Activated T-helper 1 cell treated with anti-CD3 and anti-CD28 coated beads, Interleukin-12 subunit alpha, Interleukin-12 subunit beta, Interleukin-2, Interleukin-4 antibody, amounts not matched to agents 30 ng/mL and 10 ng/mL and 1 ng/mL, durations not matched to agents 14 hours and 24 hours and 36 hours (primary cell): ENCODE measurements around the gene TNNC2. TPM values are rescaled to one million over a fixed set of nuclear protein-coding genes. Genes with fewer than 3 reads are reported as not detected.
"Not testable (repeated sequence)": the region's sequence is repeated elsewhere in the genome, so short reads cannot be mapped to it uniquely, and the experiment has no call there.

ENCODE experiments used
- DNase-seq: peaks from one replicate; pipeline ENCODE4 v3.0.0; 2021; ENCODE audit warnings: low spot score
- H3K27ac Mint-ChIP-seq: one replicate; pipeline ENCODE4 v1.8.0; 2021; ENCODE audit warnings: mild to moderate bottlenecking, mixed read lengths
- H3K27me3 Mint-ChIP-seq: one replicate; pipeline ENCODE4 v1.8.0; 2022; ENCODE audit warnings: mild to moderate bottlenecking, moderate library complexity, mixed read lengths; ENCODE audit not compliant: insufficient read depth
- H3K36me3 Mint-ChIP-seq: one replicate; pipeline ENCODE4 v1.8.0; 2021; ENCODE audit warnings: low read depth, mixed read lengths
- H3K4me1 Mint-ChIP-seq: one replicate; pipeline ENCODE4 v1.8.0; 2021; ENCODE audit warnings: low read depth, mixed read lengths
- H3K4me3 Mint-ChIP-seq: one replicate; pipeline ENCODE4 v1.8.0; 2021; ENCODE audit warnings: mild to moderate bottlenecking, moderate library complexity, mixed read lengths
- H3K9me3 Mint-ChIP-seq: one replicate; pipeline ENCODE4 v1.8.0; 2021; ENCODE audit warnings: mixed read lengths
- intact Hi-C: fragments of 100-400 bp; cut with micrococcal nuclease; formaldehyde crosslinking; loops from one replicate; pipeline ENCODE4 v1.15.1; 2024
- total RNA-seq: library from RNA; stranded (reverse); gene quantifications from 2 replicates; pipeline ENCODE4 v1.2.3, GENCODE V29; 2022

The TNNC2 gene
- total RNA-seq, 1 donor from 2014 or later, result not detected

- H3K36me3 Mint-ChIP-seq, result peaks cover 38% of the 10 kb centered on the region
- intact Hi-C loops, result no loop called here
- peaks cover 24% of the 10 kb centered on the region for H3K4me1 Mint-ChIP-seq
- H3K27me3 Mint-ChIP-seq, result no peaks in the 10 kb centered on the region
- H3K4me3 Mint-ChIP-seq, result peak overlapping the region; percentile 6
- no peaks in the 10 kb centered on the region for H3K9me3 Mint-ChIP-seq
- DNase-seq, result no peak
- H3K27ac Mint-ChIP-seq, result no peak overlapping the region
These were observed 16.7 kb downstream of the TNNC2 start for GRCh38 chr20:45810191-45810970.

GRCh38 chr20:45801851-45802250, 25.3 kb downstream of the TNNC2 start:
- intact Hi-C loops, result no loop called here
- peaks cover 37% of the 10 kb centered on the region for H3K36me3 Mint-ChIP-seq
- peaks cover 9% of the 10 kb centered on the region for H3K4me1 Mint-ChIP-seq
- DNase-seq, result no peak
- no peaks in the 10 kb centered on the region for H3K27me3 Mint-ChIP-seq
- no peaks in the 10 kb centered on the region for H3K9me3 Mint-ChIP-seq
- H3K27ac Mint-ChIP-seq, result no peak overlapping the region
- no peak overlapping the region for H3K4me3 Mint-ChIP-seq

GRCh38 chr20:45798935-45799642, 28.0 kb downstream of the TNNC2 start:
- H3K27me3 Mint-ChIP-seq, result no peaks in the 10 kb centered on the region
- no peaks in the 10 kb centered on the region for H3K9me3 Mint-ChIP-seq
- peaks cover 20% of the 10 kb centered on the region for H3K4me1 Mint-ChIP-seq
- no peak overlapping the region for H3K4me3 Mint-ChIP-seq
- H3K36me3 Mint-ChIP-seq, result peaks cover 36% of the 10 kb centered on the region
- DNase-seq, result peak; percentile 64
- intact Hi-C loops, result loop anchor here (1.0 to 10.0 kb wide), 4 partner anchors 92 to 566 kb away; partner anchors contain the start of genes CTSA and NEURL2
- H3K27ac Mint-ChIP-seq, result peak overlapping the region; percentile 4

- not testable (repeated sequence) for H3K4me3 Mint-ChIP-seq, H3K27me3 Mint-ChIP-seq, H3K9me3 Mint-ChIP-seq, H3K27ac Mint-ChIP-seq, DNase-seq
- peaks cover 22% of the 10 kb centered on the region for H3K4me1 Mint-ChIP-seq
- intact Hi-C loops, result loop anchor here (2.0 to 10.0 kb wide), 3 partner anchors 93 to 567 kb away; partner anchors contain the start of genes CTSA and NEURL2
- H3K36me3 Mint-ChIP-seq, result peaks cover 27% of the 10 kb centered on the region
These were observed 29.2 kb downstream of the TNNC2 start for GRCh38 chr20:45797955-45798354.

- H3K27ac Mint-ChIP-seq, H3K4me3 Mint-ChIP-seq, DNase-seq, H3K27me3 Mint-ChIP-seq, H3K9me3 Mint-ChIP-seq: not testable (repeated sequence)
- H3K36me3 Mint-ChIP-seq, result peaks cover 28% of the 10 kb centered on the region
- H3K4me1 Mint-ChIP-seq, result peaks cover 27% of the 10 kb centered on the region
- intact Hi-C loops, result loop anchor here (10.0 kb wide), 1 partner anchor 567 kb away; no protein-coding TSS in a partner anchor
These were observed 29.6 kb downstream of the TNNC2 start for GRCh38 chr20:45797510-45797909.

- intact Hi-C loops, result loop anchor here (10.0 kb wide), 1 partner anchor 568 kb away; no protein-coding TSS in a partner anchor
- DNase-seq, result no peak
- Mint-ChIP-seq H3K27me3 (no peaks in the 10 kb centered on the region), H3K4me3 (no peak overlapping the region), H3K27ac (no peak overlapping the region), H3K9me3 (no peaks in the 10 kb centered on the region), H3K36me3 (peaks cover 20% of the 10 kb centered on the region), H3K4me1 (peaks cover 31% of the 10 kb centered on the region)
These were observed 30.6 kb downstream of the TNNC2 start for GRCh38 chr20:45796337-45797065.

GRCh38 chr20:45792317-45793118, 34.6 kb downstream of the TNNC2 start:
- Mint-ChIP-seq H3K4me1 (peaks cover 24% of the 10 kb centered on the region), H3K27me3 (peaks cover 3% of the 10 kb centered on the region)

GRCh38 chr20:45788351-45788750, 38.8 kb downstream of the TNNC2 start:
- peaks cover 3% of the 10 kb centered on the region for H3K27me3 Mint-ChIP-seq
- DNase-seq, result no peak
- H3K4me1 Mint-ChIP-seq, result peaks cover 23% of the 10 kb centered on the region
- H3K36me3 Mint-ChIP-seq, result peaks cover 5% of the 10 kb centered on the region
- no peak overlapping the region for H3K4me3 Mint-ChIP-seq
- H3K9me3 Mint-ChIP-seq, result no peaks in the 10 kb centered on the region
- intact Hi-C loops, result no loop called here
- no peak overlapping the region for H3K27ac Mint-ChIP-seq

More at GRCh38 chr20:45792317-45793118, 34.6 kb downstream of the TNNC2 start:
- H3K9me3 Mint-ChIP-seq, result no peaks in the 10 kb centered on the region
- peak overlapping the region; percentile 82 for H3K4me3 Mint-ChIP-seq
- no peak for DNase-seq
- intact Hi-C loops, result loop anchor here (5.0 to 10.0 kb wide), 4 partner anchors 295 to 905 kb away; partner anchors contain the start of genes NCOA5, SYS1 and YWHAB
- H3K27ac Mint-ChIP-seq, result peak overlapping the region; percentile 89
- peaks cover 18% of the 10 kb centered on the region for H3K36me3 Mint-ChIP-seq

- DNase-seq, result no peak
- no peak overlapping the region for H3K4me3 Mint-ChIP-seq
- H3K4me1 Mint-ChIP-seq, result peaks cover 28% of the 10 kb centered on the region
- no peaks in the 10 kb centered on the region for H3K9me3 Mint-ChIP-seq
- no peak overlapping the region for H3K27ac Mint-ChIP-seq
- H3K36me3 Mint-ChIP-seq, result no peaks in the 10 kb centered on the region
- intact Hi-C loops, result no loop called here
- peaks cover 1% of the 10 kb centered on the region for H3K27me3 Mint-ChIP-seq
These were observed 43.3 kb downstream of the TNNC2 start for GRCh38 chr20:45783656-45784294.

- H3K36me3 Mint-ChIP-seq, result no peaks in the 10 kb centered on the region
- H3K9me3 Mint-ChIP-seq, result no peaks in the 10 kb centered on the region
- H3K27ac Mint-ChIP-seq, result no peak overlapping the region
- no peak overlapping the region for H3K4me3 Mint-ChIP-seq
- H3K4me1 Mint-ChIP-seq, result peaks cover 29% of the 10 kb centered on the region
- no peak for DNase-seq
- H3K27me3 Mint-ChIP-seq, result peaks cover 2% of the 10 kb centered on the region
- intact Hi-C loops, result no loop called here
These were observed 44.2 kb downstream of the TNNC2 start for GRCh38 chr20:45782890-45783289.

- peaks cover 29% of the 10 kb centered on the region for H3K4me1 Mint-ChIP-seq
These were observed 45.7 kb downstream of the TNNC2 start for GRCh38 chr20:45781391-45781931.

More at GRCh38 chr20:45781391-45781931, 45.7 kb downstream of the TNNC2 start:
- Mint-ChIP-seq H3K4me3 (no peak overlapping the region), H3K27me3 (peaks cover 4% of the 10 kb centered on the region), H3K36me3 (no peaks in the 10 kb centered on the region), H3K27ac (no peak overlapping the region), H3K9me3 (no peaks in the 10 kb centered on the region)
- intact Hi-C loops, result no loop called here
- DNase-seq, result no peak
